Testis (tissue), 2 donors: ENCODE measurements around the gene TBX21.

Experiments used
- CTCF ChIP-seq, 3 experiments: fragments of 450-650 bp in 2 of 3; fragments of 200-600 bp in 1 of 3; sonication (generic) in 1 of 3; IDR thresholded peaks; one replicate each; pipeline ENCODE4 v1.5.1; 2016 to 2019; ENCODE audit warnings: antibody characterized with exemption in 3 of 3, mild to moderate bottlenecking in 2 of 3, moderate library complexity in 1 of 3
- POLR2A ChIP-seq: fragments of 450-650 bp; IDR thresholded peaks from one replicate; pipeline ENCODE4 v1.6.1; 2017; ENCODE audit warnings: antibody characterized with exemption, mild to moderate bottlenecking, moderate library complexity

GRCh38 chr17:47720754-47721533, 12.1 kb upstream of the TBX21 start:
- TF ChIP-seq CTCF (IDR thresholded peaks at IDR 0.05), result no peak
- no peak for TF ChIP-seq POLR2A
